ENCODE measurements around the gene CASQ2.

GRCh38 chr1:115797486-115797885 lies 29.0 kb upstream of the CASQ2 start:
- TF ChIP-seq CTCF (IDR thresholded peaks at IDR 0.05; ENCODE audit: low read length) (no peak), EZH2 (optimal IDR thresholded peaks at IDR 0.05; ENCODE audit: low read depth, low read length) (no peak), EZH2phosphoT487 (IDR thresholded peaks at IDR 0.05; ENCODE audit: low read length) (no peak)

Measured in MM.1S (cell line).